GM12865 (cell line): ENCODE measurements around the gene SIM2.

Experiments
- DNase-seq: peaks from one replicate; pipeline ENCODE4 v3.0.0; 2010; ENCODE audit warnings: low read depth
- H3K4me3 ChIP-seq: 2 replicates; pipeline ENCODE4 v1.5.1; 2011; ENCODE audit warnings: mild to moderate bottlenecking, low read depth, low read length, control low read depth
- CTCF ChIP-seq: IDR thresholded peaks from 2 replicates; pipeline ENCODE4 v1.5.1; 2011; ENCODE audit warnings: low read length, control low read depth, low read depth, inconsistent platforms; ENCODE audit not compliant: insufficient read depth; ENCODE audit errors: missing control alignments

The SIM2 gene

GRCh38 chr21:36754241-36754898 lies 55.5 kb downstream of the SIM2 start:
- no peak for TF ChIP-seq CTCF

GRCh38 chr21:36756527-36756926 lies 57.6 kb downstream of the SIM2 start:
- no peak for DNase-seq
- TF ChIP-seq CTCF, result no peak

More at GRCh38 chr21:36754241-36754898, 55.5 kb downstream of the SIM2 start:
- DNase-seq, result no peak
- H3K4me3 ChIP-seq, result no peak overlapping the region

GRCh38 chr21:36757196-36757595 lies 58.3 kb downstream of the SIM2 start:
- no peak overlapping the region for H3K4me3 ChIP-seq
- TF ChIP-seq CTCF, result no peak
- DNase-seq, result no peak

More at GRCh38 chr21:36756527-36756926, 57.6 kb downstream of the SIM2 start:
- H3K4me3 ChIP-seq, result no peak overlapping the region

GRCh38 chr21:36759348-36760083 lies 60.6 kb downstream of the SIM2 start:
- H3K4me3 ChIP-seq, result no peak overlapping the region
- no peak for TF ChIP-seq CTCF
- DNase-seq, result no peak

- no peak for DNase-seq
- no peak for TF ChIP-seq CTCF
- H3K4me3 ChIP-seq, result no peak overlapping the region
Observed at GRCh38 chr21:36761685-36762084, 62.8 kb downstream of the SIM2 start.

DNA sequence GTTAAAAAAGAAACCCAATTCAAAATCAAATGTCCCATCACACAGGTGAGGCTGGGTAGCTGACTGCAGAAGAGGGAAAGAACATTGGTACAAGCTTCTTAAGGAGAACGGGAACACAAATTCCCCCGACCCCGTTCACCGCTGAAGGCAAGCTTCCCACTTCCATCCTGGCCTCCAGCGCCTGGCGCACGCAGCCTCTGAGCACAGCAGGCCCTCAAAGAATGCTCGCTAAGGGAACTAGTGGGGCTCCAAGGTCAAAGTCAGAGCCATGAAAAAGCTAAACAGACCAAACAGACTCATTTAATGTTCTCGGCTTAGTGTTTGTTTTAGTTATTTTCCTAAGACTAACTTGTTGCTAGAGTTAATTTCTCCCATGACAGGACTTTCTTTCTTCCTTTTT lies 63.7 kb downstream of the SIM2 start:
- DNase-seq, result no peak
- TF ChIP-seq CTCF, result no peak
- no peak overlapping the region for H3K4me3 ChIP-seq
